Pancreas (tissue), 10 donors: ENCODE data around the gene PITX3. TPM values are rescaled to one million over a fixed set of nuclear protein-coding genes. Genes with fewer than 3 reads are reported as not detected.

Experiments used
- ATAC-seq, 4 donors: fragments of 200-7000 bp; cut with Tn5 transposase; one replicate each; pipeline versions ENCODE4 v1.8.0 to v1.9.1; 2020; ENCODE audit warnings: mild to moderate bottlenecking in 4 of 4, moderate library complexity in 4 of 4
- DNase-seq, 6 donors: peaks; one replicate each; pipeline ENCODE4 v3.0.0-alpha.2; 2020
- FAIRE-seq: peaks from 2 replicates; lab custom pipeline; 2012; peaks lifted over from hg19 to GRCh38; lab: Jason Lieb, UNC
- H3K27ac ChIP-seq, 4 donors: fragments of 200-600 bp; sonication (generic); 1 replicate in 3 of 4; 2 replicates in 1 of 4; pipeline versions ENCODE4 v1.5.0 to v1.8.0; 2020
- H3K27me3 ChIP-seq, 4 donors: fragments of 200-600 bp; one replicate each; pipeline ENCODE4 v1.8.0; 2021
- H3K36me3 ChIP-seq, 3 donors: fragments of 200-600 bp; sonication (generic) in 1 of 3; one replicate each; pipeline versions ENCODE4 v1.5.0 to v1.8.0; 2020 to 2021
- H3K4me1 ChIP-seq, 3 donors: fragments of 200-600 bp; one replicate each; pipeline ENCODE4 v1.8.0; 2021
- H3K4me3 ChIP-seq, 4 donors: fragments of 200-600 bp; sonication (generic) in 2 of 4; one replicate each; pipeline versions ENCODE4 v1.5.0 to v1.8.0; 2020 to 2021
- H3K9me3 ChIP-seq, 4 donors: fragments of 200-600 bp; one replicate each; pipeline ENCODE4 v1.8.0; 2021
- CTCF ChIP-seq, 4 donors: fragments of 200-600 bp; sonication (generic) in 3 of 4; IDR thresholded peaks; one replicate each; pipeline versions ENCODE4 v1.5.0 to v1.8.0; 2021; ENCODE audit warnings: antibody characterized with exemption in 4 of 4
- WGBS, 2 donors: extraction: QIAGEN DNeasy Blood & Tissue Kit; methylation state at CpG; one replicate each; pipeline ENCODE4 v1.1.7; 2013; 5-methylcytosine and 5-hydroxymethylcytosine counted together
- intact Hi-C, 3 donors: fragments of 100-400 bp; cut with DNase I; formaldehyde crosslinking; loops; one replicate each; pipeline versions ENCODE4 v1.11.1 to v1.14.2; 2022
- polyA plus RNA-seq, 2 donors: library from polyadenylated mRNA; stranded (reverse); fragments of 200-250 nt; gene quantifications; one replicate each; pipeline ENCODE4 v1.2.3, GENCODE V29; 2013
- total RNA-seq, 6 donors: library from RNA; stranded (reverse); fragmentation: NEBNext Ultra II Directional in 4 of 6; extraction: Animal tissue kit (Norgen Biotek cat#: 25700) in 4 of 6; gene quantifications; one replicate each; pipeline versions ENCODE4 v1.2.1 to v1.2.4, GENCODE V29; 2021 to 2023
- donor health status: healthy with polysubstance abuse.
- donor health status: DM: no; HTN: no; CAD: no; lungs with moderate emphysema.
- donor health status: DM: no; HTN: no; CAD: no.
- donor health status: control.
- donor health status: control.
- donor health status: Bipolar disorder and iron deficiency.
- donor health status: DM: yes; HTN: yes; CAD: no.
- donor health status: DM: no; HTN: no; CAD: no.
- donor health status: DM: no; HTN: no; CAD: no.
- donor health status: DM: yes; HTN: yes; CAD: no.

Gene PITX3
- total RNA-seq (not detected), polyA plus RNA-seq (not detected)

GRCh38 chr10:102241444-102242117 is at the start of gene PITX3:
TSS of gene PITX3 (minus strand) at chr10:102241512. CDS start at chr10:102232080, 9,432 bp downstream.
- Histone ChIP-seq H3K9me3 (no peaks in the 10 kb centered on the region), H3K36me3 (no peaks in the 10 kb centered on the region), H3K27ac (no peak within 1 kb of the TSS), H3K4me1 (peaks cover 0 to 6% (median 0%) of the 10 kb centered on the region in 3 donors), H3K27me3 (no peaks in the 10 kb centered on the region), H3K4me3 (peak within 1 kb of the TSS; percentile 38 to 49 (median 43))
- intact Hi-C loops = no loop called here
- no peak for FAIRE-seq
- peak; percentile 82 to 94 (median 92) for DNase-seq
- no peak for TF ChIP-seq CTCF (IDR thresholded peaks at IDR 0.05)
- WGBS, 2 donors = 3% methylated on average over 53 to 57 of the region's 57 CpGs
- peak; percentile 51 to 80 (median 68) for ATAC-seq

DNA sequence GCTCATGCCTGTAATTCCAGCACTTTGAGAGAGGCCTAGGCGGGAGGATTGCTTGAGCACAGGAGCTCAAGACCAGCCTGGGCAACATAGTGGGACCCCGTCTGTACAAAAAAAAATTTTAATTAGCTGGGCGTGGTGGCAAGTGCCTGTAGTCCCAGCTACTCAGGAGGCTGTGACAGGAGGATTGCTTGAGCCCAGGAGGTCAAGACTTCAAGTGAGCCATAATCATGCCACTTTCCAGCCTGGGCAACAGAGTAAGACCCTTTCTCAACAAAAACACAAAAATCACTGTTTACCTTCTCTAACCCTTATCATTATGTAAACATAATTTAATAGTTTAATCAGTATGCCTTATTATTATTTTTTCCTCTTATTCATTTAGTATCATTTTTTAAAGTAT is 48.5 kb upstream of the PITX3 start:
- no peak for TF ChIP-seq CTCF (IDR thresholded peaks at IDR 0.05)
- H3K9me3 ChIP-seq = no peaks in the 10 kb centered on the region
- H3K27me3 ChIP-seq = no peaks in the 10 kb centered on the region
- H3K36me3 ChIP-seq = no peaks in the 10 kb centered on the region
- DNase-seq = no peak
- WGBS, 2 donors = 93 to 98% methylated on average over 3 of the region's 3 CpGs
- no peak overlapping the region for H3K4me3 ChIP-seq
- H3K27ac ChIP-seq = no peak overlapping the region
- ATAC-seq = no peak
- no peak for FAIRE-seq
- H3K4me1 ChIP-seq = peaks cover 0 to 3% (median 0%) of the 10 kb centered on the region in 3 donors
- intact Hi-C loops = loop anchor here in 1 of 3 donors (10.0 kb wide), 1 partner anchor 55 kb away; no protein-coding TSS in a partner anchor

DNA sequence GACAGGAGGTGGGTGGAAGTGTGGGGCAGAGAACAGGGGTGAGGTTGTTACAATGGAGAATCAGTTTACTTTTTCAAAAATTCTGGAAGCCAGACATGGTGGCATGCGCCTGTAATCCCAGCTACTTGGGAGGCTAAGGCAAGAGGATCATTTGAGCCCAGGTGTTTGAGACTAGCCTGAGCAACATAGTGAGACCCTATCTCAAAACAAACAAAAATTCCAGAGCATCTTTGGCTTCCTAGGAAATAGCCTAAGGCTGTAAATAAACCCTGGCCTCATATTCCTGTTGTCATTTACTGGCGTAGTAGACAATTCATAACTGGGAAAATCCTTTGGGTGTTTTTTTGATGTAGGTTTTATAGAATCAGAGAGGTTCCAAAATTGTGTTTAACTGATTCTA is 48.0 kb upstream of the PITX3 start:
- Histone ChIP-seq H3K36me3 (no peaks in the 10 kb centered on the region), H3K27me3 (no peaks in the 10 kb centered on the region), H3K27ac (no peak overlapping the region), H3K9me3 (no peaks in the 10 kb centered on the region), H3K4me3 (no peak overlapping the region), H3K4me1 (no peaks in the 10 kb centered on the region)
- 99% methylated on average over 2 of the region's 2 CpGs for WGBS, 2 donors
- ATAC-seq (no peak), DNase-seq (no peak), FAIRE-seq (no peak)
- intact Hi-C loops = loop anchor here in 1 of 3 donors (10.0 kb wide), 1 partner anchor 55 kb away; no protein-coding TSS in a partner anchor
- TF ChIP-seq CTCF (IDR thresholded peaks at IDR 0.05) = no peak

- H3K4me1 ChIP-seq = no peaks in the 10 kb centered on the region
- DNase-seq = no peak
- H3K27ac ChIP-seq = no peak overlapping the region
- no peak for ATAC-seq
- H3K9me3 ChIP-seq = no peaks in the 10 kb centered on the region
- no peaks in the 10 kb centered on the region for H3K27me3 ChIP-seq
- intact Hi-C loops = loop anchor here in 1 of 3 donors (10.0 kb wide), 1 partner anchor 53 kb away; no protein-coding TSS in a partner anchor
- H3K36me3 ChIP-seq = no peaks in the 10 kb centered on the region
- TF ChIP-seq CTCF (IDR thresholded peaks at IDR 0.05) = no peak
- 94 to 98% methylated on average over 4 of the region's 4 CpGs for WGBS, 2 donors
- H3K4me3 ChIP-seq = no peak overlapping the region
- FAIRE-seq = no peak
These were observed 46.7 kb upstream of the PITX3 start for GRCh38 chr10:102287991-102288390.

GRCh38 chr10:102287538-102287937 is 46.2 kb upstream of the PITX3 start:
- Histone ChIP-seq H3K27me3 (no peaks in the 10 kb centered on the region), H3K36me3 (no peaks in the 10 kb centered on the region), H3K4me1 (no peaks in the 10 kb centered on the region), H3K27ac (no peak overlapping the region), H3K4me3 (no peak overlapping the region), H3K9me3 (no peaks in the 10 kb centered on the region)
- TF ChIP-seq CTCF (IDR thresholded peaks at IDR 0.05) = no peak
- ATAC-seq = no peak
- no peak for FAIRE-seq
- DNase-seq = no peak
- intact Hi-C loops = loop anchor here in 1 of 3 donors (10.0 kb wide), 1 partner anchor 53 kb away; no protein-coding TSS in a partner anchor
